GM18502 (cell line): ENCODE results near the gene SATB1.

ENCODE experiments used
- ATAC-seq: cut with Tn5 transposase; IDR thresholded peaks from one replicate; pipeline ENCODE4 v1.9.1; 2021; ENCODE audit warnings: mild to moderate bottlenecking; ENCODE audit not compliant: unreplicated experiment, poor library complexity

Gene SATB1

GRCh38 chr3:18300916-18301315 is 124.2 kb downstream of the SATB1 start:
- ATAC-seq, result no peak

- no peak for ATAC-seq
Measured at GRCh38 chr3:18297126-18297525, 128.0 kb downstream of the SATB1 start.
